Stimulated activated naive B cell treated with anti-CD40 and anti-IgM and Interleukin-4, amounts not matched to agents 10 μg/mL and 1 μg/mL and 100 μg/mL, for 72 hours (primary cell): ENCODE measurements around the gene KAT5.
"Not testable (repeated sequence)": the region's sequence is repeated elsewhere in the genome, so short reads cannot be mapped to it uniquely, and the experiment has no call there.

Source experiments
- ATAC-seq, 2 donors: fragments of 150-1000 bp; cut with Tn5 transposase; replicated peaks; 2 replicates each; pipeline ENCODE4 v1.10.0; 2021; ENCODE audit warnings: moderate library complexity in 1 of 2
- DNase-seq: peaks from one replicate; pipeline ENCODE4 v3.0.0; 2021
- H3K27ac Mint-ChIP-seq: one replicate; pipeline ENCODE4 v1.8.0; 2022; ENCODE audit warnings: mild to moderate bottlenecking, mixed read lengths
- H3K27me3 Mint-ChIP-seq, 2 donors: one replicate each; pipeline ENCODE4 v1.8.0; 2022; ENCODE audit warnings: mixed read lengths in 2 of 2
- H3K36me3 Mint-ChIP-seq, 2 donors: one replicate each; pipeline ENCODE4 v1.8.0; 2022; ENCODE audit warnings: mixed read lengths in 2 of 2, mild to moderate bottlenecking in 1 of 2
- H3K4me1 Mint-ChIP-seq, 2 donors: one replicate each; pipeline ENCODE4 v1.8.0; 2022; ENCODE audit warnings: mixed read lengths in 2 of 2, mild to moderate bottlenecking in 1 of 2
- H3K4me3 Mint-ChIP-seq, 2 donors: one replicate each; pipeline ENCODE4 v1.8.0; 2022; ENCODE audit warnings: mild to moderate bottlenecking in 2 of 2, mixed read lengths in 2 of 2, moderate library complexity in 1 of 2
- H3K9me3 Mint-ChIP-seq, 2 donors: one replicate each; pipeline ENCODE4 v1.8.0; 2022; ENCODE audit warnings: mixed read lengths in 2 of 2, mild to moderate bottlenecking in 1 of 2

Gene KAT5

GRCh38 chr11:65698205-65698604, 13.8 kb upstream of the KAT5 start:
- H3K36me3 Mint-ChIP-seq, result no peaks in the 10 kb centered on the region
- H3K27ac Mint-ChIP-seq, result no peak overlapping the region
- H3K27me3 Mint-ChIP-seq, result no peaks in the 10 kb centered on the region
- DNase-seq (no peak), ATAC-seq (no peak)
- no peaks in the 10 kb centered on the region for H3K9me3 Mint-ChIP-seq
- no peak overlapping the region for H3K4me3 Mint-ChIP-seq
- H3K4me1 Mint-ChIP-seq, result peaks cover 0 to 4% of the 10 kb centered on the region in 2 donors

DNA sequence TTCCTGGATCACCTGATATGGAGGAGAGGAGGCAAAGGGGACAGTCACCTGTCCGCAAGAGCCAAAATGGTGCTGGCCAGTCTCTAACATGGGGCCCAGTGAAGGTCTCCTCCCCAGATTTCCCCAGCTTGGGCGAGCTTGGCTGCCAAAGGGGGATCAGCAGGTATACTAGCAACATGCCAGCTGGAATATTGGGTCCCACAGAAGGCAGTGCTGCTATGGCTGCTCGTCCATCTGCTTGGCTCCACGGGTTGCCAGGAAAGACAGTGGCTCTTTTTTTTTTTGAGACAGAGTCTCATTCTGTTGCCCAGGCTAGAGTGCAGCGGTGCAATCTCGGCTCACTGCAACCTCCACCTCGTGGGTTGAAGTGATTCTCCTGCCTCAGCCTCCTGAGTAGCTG, 12.7 kb upstream of the KAT5 start:
- ATAC-seq (no peak), DNase-seq (no peak)
- Mint-ChIP-seq H3K27ac (no peak overlapping the region), H3K4me1 (peaks cover 0 to 4% of the 10 kb centered on the region in 2 donors), H3K9me3 (no peaks in the 10 kb centered on the region), H3K36me3 (no peaks in the 10 kb centered on the region), H3K27me3 (no peaks in the 10 kb centered on the region), H3K4me3 (no peak overlapping the region)

DNA sequence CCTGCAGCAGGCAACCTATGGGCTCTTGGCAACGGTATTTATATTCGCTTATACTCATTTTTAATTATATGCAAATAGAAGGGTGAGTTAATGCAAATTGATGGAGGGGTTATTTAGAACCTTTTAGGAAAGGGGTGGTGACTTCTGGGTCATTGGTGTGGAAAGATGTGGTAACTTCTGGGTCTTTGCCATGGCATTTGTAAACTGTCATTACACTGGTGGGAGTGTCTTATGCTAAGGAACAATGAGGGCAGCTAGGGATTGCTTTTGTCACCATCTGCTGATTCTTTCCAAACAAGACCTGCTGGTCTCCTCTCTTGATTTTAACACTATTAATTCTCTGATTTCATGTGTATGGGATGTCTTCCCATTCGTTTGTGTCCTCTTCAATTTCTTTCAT, 11.7 kb upstream of the KAT5 start:
- peak; percentile 69 to 85 for ATAC-seq
- peaks cover 0 to 4% of the 10 kb centered on the region in 2 donors for H3K4me1 Mint-ChIP-seq
- no peak for DNase-seq
- H3K36me3 Mint-ChIP-seq, result no peaks in the 10 kb centered on the region
- no peak overlapping the region for H3K4me3 Mint-ChIP-seq
- H3K9me3 Mint-ChIP-seq, result no peaks in the 10 kb centered on the region
- no peaks in the 10 kb centered on the region for H3K27me3 Mint-ChIP-seq
- no peak overlapping the region for H3K27ac Mint-ChIP-seq

DNA sequence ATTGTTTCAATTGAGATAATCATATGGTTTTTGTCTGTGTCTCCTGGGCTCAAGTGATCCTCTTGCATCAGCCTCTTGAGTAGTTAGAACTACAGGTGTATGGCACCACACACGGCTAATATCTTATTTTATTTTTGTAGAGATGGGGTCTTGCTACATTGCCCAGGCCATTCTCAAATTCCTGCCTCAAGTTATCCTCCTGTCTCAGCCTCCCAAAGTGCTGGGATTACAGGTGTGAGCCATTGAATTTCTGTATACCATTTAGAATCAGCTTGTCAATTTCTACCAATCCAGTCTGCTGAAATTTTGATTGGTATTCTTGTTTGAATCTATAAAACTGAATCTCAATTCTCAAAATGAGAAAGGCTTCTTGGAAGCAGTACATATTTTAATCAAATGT, 10.4 kb upstream of the KAT5 start:
- Mint-ChIP-seq H3K4me1 (peaks cover 4 to 11% of the 10 kb centered on the region in 2 donors), H3K4me3 (no peak overlapping the region), H3K27ac (no peak overlapping the region), H3K27me3 (no peaks in the 10 kb centered on the region), H3K36me3 (no peaks in the 10 kb centered on the region), H3K9me3 (no peaks in the 10 kb centered on the region)
- ATAC-seq (no peak), DNase-seq (no peak)

DNA sequence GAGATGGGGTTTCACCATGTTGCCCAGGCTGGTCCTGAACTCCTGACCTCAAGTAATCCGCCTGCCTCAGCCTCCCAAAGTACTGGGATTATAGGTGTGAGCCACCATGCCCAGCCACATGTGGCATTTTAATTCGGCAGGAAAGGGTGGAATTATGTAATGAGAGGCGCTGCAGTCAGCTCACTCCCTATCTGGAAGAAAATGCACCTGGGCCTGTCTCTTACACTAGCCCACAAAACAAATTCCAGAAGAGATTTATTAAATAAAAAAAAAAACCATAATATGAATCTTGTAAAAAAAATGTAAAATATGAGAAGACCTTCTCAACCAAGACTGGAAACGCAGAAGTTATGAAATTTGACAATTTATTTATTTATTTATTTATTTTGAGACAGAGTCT, 8.2 kb upstream of the KAT5 start:
- Mint-ChIP-seq H3K27ac (no peak overlapping the region), H3K4me3 (no peak overlapping the region)

DNA sequence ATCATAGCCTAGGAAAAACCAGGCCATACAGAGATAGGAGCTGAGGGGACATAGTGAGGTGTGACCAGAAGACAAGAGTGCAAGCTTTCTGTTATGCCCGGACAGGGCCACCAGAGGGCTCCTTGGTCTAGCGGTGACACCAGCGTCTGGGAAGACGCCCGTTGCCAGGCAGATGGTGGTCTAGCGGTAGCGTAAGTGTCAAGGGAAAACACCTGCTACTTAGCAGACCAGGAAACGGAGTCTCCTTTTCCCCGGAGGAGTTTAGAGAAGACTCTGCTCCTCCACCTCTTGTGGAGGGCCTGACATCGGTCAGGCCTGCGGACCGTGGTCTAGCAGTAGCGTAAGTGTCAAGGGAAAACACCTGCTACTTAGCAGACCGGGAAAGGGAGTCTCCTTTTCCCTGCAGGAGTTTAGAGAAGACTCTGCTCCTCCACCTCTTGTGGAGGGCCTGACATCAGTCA, 5.7 kb upstream of the KAT5 start:
- peak overlapping the region; percentile 32 to 83 for H3K4me3 Mint-ChIP-seq
- not testable (repeated sequence) for H3K9me3 Mint-ChIP-seq, H3K27me3 Mint-ChIP-seq, H3K36me3 Mint-ChIP-seq
- peak; percentile 76 for DNase-seq
- ATAC-seq, result peak; percentile 56 to 58
- H3K27ac Mint-ChIP-seq, result peak overlapping the region; percentile 85
- H3K4me1 Mint-ChIP-seq, result peaks cover 4 to 26% of the 10 kb centered on the region in 2 donors

More for the DNA sequence above, 8.2 kb upstream of the KAT5 start:
- no peaks in the 10 kb centered on the region for H3K27me3 Mint-ChIP-seq
- DNase-seq (no peak), ATAC-seq (no peak)
- no peaks in the 10 kb centered on the region for H3K36me3 Mint-ChIP-seq
- H3K4me1 Mint-ChIP-seq, result peaks cover 8 to 17% of the 10 kb centered on the region in 2 donors
- H3K9me3 Mint-ChIP-seq, result no peaks in the 10 kb centered on the region

GRCh38 chr11:65707002-65707401, 5.0 kb upstream of the KAT5 start:
- Mint-ChIP-seq H3K4me3 (peak overlapping the region in 1 of 2 donors; percentile 32), H3K4me1 (peaks cover 4 to 33% of the 10 kb centered on the region in 2 donors)
- not testable (repeated sequence) for H3K27ac Mint-ChIP-seq, DNase-seq, H3K27me3 Mint-ChIP-seq, H3K36me3 Mint-ChIP-seq, H3K9me3 Mint-ChIP-seq, ATAC-seq

GRCh38 chr11:65708451-65708850, 3.6 kb upstream of the KAT5 start:
- ATAC-seq (no peak), DNase-seq (no peak)
- no peaks in the 10 kb centered on the region for H3K27me3 Mint-ChIP-seq
- H3K9me3 Mint-ChIP-seq, result no peaks in the 10 kb centered on the region
- no peak overlapping the region for H3K4me3 Mint-ChIP-seq
- no peak overlapping the region for H3K27ac Mint-ChIP-seq
- peaks cover 13 to 45% of the 10 kb centered on the region in 2 donors for H3K4me1 Mint-ChIP-seq
- H3K36me3 Mint-ChIP-seq, result peaks cover 3 to 6% of the 10 kb centered on the region in 2 donors

DNA sequence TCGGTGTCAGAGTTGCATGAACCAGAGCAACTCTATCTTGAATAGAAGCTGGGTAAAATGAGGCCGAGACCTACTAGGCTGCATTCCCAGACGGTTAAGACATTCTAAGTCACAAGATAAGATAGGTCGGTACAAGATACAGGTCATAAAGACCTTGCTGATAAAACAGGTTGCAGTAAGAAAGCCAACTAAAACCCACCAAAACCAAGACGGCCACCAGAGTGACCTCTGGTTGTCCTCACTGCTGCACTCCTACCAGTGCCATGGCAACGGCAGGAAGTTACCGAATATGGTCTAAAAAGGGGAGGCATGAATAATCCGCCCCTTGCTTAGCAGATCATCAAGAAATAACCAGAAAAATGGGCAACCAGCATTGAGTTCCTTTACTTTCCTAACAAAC, 2.4 kb upstream of the KAT5 start:
- H3K36me3 Mint-ChIP-seq, result peaks cover 14 to 18% of the 10 kb centered on the region in 2 donors
- H3K4me1 Mint-ChIP-seq, result peaks cover 20 to 51% of the 10 kb centered on the region in 2 donors
- H3K9me3 Mint-ChIP-seq, result no peaks in the 10 kb centered on the region
- ATAC-seq (no peak), DNase-seq (no peak)
- H3K4me3 Mint-ChIP-seq, result no peak overlapping the region
- no peaks in the 10 kb centered on the region for H3K27me3 Mint-ChIP-seq
- H3K27ac Mint-ChIP-seq, result no peak overlapping the region

DNA sequence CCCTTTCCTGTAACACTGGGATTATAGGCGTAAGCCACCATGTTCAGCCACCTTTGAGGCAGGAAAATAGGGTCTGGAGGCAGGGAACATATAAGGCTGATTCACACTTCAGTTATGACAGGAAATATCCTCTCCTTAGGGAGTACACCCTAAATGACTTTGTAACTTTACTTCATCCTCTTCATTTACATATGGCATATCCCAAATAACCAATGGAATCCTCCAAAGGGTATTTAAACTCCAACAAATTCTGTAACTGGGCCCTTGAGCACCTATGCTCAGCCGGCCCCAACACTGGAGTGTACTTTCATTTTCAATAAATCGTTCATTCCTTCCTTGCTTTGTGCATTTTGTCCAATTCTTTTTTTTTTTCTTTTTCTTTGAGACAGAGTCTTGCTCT, 1.6 kb upstream of the KAT5 start:
- H3K4me3 Mint-ChIP-seq, result no peak overlapping the region

DNA sequence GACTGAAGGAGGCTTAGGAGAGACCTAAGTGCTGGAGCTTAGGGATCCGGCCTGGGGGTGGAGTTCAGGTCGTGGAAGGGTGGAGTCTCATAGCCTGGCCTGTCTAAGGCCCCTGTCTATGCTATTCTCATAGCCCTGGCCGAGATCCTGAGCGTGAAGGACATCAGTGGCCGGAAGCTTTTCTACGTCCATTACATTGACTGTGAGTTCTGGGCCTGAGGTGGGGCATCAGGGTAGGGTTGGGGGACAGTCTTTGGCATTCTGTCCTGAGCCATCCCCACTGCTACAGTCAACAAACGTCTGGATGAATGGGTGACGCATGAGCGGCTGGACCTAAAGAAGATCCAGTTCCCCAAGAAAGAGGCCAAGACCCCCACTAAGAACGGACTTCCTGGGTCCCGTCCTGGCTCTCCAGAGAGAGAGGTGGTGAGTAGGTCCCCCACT, 603 bp downstream of the KAT5 start:
- H3K4me1 Mint-ChIP-seq, result peaks cover 27 to 45% of the 10 kb centered on the region in 2 donors
- H3K36me3 Mint-ChIP-seq, result peaks cover 34 to 40% of the 10 kb centered on the region in 2 donors

More for the DNA sequence above, 1.6 kb upstream of the KAT5 start:
- Mint-ChIP-seq H3K4me1 (peaks cover 25 to 51% of the 10 kb centered on the region in 2 donors), H3K36me3 (peaks cover 21 to 23% of the 10 kb centered on the region in 2 donors), H3K27me3 (no peaks in the 10 kb centered on the region), H3K27ac (peak overlapping the region; percentile 86), H3K9me3 (no peaks in the 10 kb centered on the region)
- ATAC-seq (no peak), DNase-seq (no peak)

DNA sequence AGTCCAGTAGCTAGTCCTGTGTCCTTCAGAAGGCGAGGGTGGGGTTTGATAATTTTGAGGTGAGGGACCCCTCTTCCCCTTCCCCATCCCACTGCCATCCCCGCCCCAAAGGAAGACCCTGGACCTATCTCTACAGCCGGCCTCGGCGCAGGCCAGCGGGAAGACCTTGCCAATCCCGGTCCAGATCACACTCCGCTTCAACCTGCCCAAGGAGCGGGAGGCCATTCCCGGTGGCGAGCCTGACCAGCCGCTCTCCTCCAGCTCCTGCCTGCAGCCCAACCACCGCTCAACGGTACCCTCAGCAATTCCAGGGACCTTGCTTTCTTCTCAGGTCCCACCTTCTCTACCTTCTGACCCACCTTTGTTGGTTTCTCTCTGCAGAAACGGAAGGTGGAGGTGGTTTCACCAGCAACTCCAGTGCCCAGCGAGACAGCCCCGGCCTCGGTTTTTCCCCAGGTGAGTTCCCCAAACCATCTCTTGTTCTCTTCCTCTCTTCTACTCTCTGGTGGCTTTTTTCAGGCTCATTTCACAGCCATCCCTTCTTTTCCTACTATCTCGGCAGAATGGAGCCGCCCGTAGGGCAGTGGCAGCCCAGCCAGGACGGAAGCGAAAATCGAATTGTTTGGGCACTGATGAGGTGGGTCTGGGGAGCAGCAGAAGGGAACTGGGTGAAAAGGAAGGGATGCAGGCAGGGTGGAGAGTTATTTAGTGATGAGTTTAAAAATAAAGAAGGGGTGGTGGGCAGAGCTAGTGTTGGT, 1.3 kb downstream of the KAT5 start:
- DNase-seq (no peak), ATAC-seq (no peak)
- no peaks in the 10 kb centered on the region for H3K27me3 Mint-ChIP-seq
- H3K27ac Mint-ChIP-seq, result peak overlapping the region; percentile 77
- peaks cover 32 to 52% of the 10 kb centered on the region in 2 donors for H3K4me1 Mint-ChIP-seq
- no peaks in the 10 kb centered on the region for H3K9me3 Mint-ChIP-seq
- H3K4me3 Mint-ChIP-seq, result peak overlapping the region; percentile 92 to 93
- H3K36me3 Mint-ChIP-seq, result peaks cover 35 to 41% of the 10 kb centered on the region in 2 donors

More for the DNA sequence above, 603 bp downstream of the KAT5 start:
- Mint-ChIP-seq H3K4me3 (peak overlapping the region; percentile 92 to 93), H3K27me3 (no peaks in the 10 kb centered on the region), H3K27ac (peak overlapping the region; percentile 100), H3K9me3 (no peaks in the 10 kb centered on the region)
- ATAC-seq (no peak), DNase-seq (no peak)

- Mint-ChIP-seq H3K4me1 (peaks cover 42 to 62% of the 10 kb centered on the region in 2 donors), H3K4me3 (peak overlapping the region in 1 of 2 donors; percentile 46), H3K9me3 (no peaks in the 10 kb centered on the region), H3K27me3 (no peaks in the 10 kb centered on the region), H3K27ac (peak overlapping the region; percentile 38), H3K36me3 (peaks cover 43 to 50% of the 10 kb centered on the region in 2 donors)
- ATAC-seq, result no peak
- DNase-seq, result no peak
Measured at GRCh38 chr11:65714433-65714832, 2.4 kb downstream of the KAT5 start.

DNA sequence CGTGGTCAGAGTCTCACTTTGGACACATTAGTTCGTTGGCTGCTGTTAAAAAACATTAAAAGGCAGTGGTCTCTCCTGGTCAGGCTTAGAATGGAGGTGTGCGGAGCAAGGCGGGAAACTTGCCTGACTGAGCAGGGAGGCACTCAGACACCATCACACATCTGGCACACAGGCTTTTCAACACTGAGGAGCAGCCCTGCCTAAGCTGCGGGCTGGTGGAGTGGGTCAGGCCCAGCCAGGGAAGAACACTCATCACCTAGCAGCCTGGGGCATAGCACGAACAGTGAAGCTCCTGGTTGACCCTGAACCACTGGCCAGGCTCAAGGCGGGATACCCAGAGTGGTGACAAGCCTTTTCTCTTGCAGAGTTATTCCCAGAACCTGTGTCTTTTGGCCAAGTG, 4.2 kb downstream of the KAT5 start:
- Mint-ChIP-seq H3K4me3 (no peak overlapping the region), H3K4me1 (peaks cover 49 to 64% of the 10 kb centered on the region in 2 donors), H3K27ac (peak overlapping the region; percentile 59), H3K9me3 (no peaks in the 10 kb centered on the region), H3K36me3 (peaks cover 46 to 57% of the 10 kb centered on the region in 2 donors), H3K27me3 (no peaks in the 10 kb centered on the region)
- ATAC-seq (no peak), DNase-seq (no peak)

- Mint-ChIP-seq H3K4me1 (peaks cover 49 to 59% of the 10 kb centered on the region in 2 donors), H3K27me3 (no peaks in the 10 kb centered on the region), H3K36me3 (peaks cover 46 to 57% of the 10 kb centered on the region in 2 donors), H3K27ac (peak overlapping the region; percentile 84), H3K9me3 (no peaks in the 10 kb centered on the region), H3K4me3 (no peak overlapping the region)
- ATAC-seq (no peak), DNase-seq (no peak)
Measured at GRCh38 chr11:65716774-65717405, 4.8 kb downstream of the KAT5 start.
